ENCODE results near the gene LHCGR.

GRCh38 chr2:48677450-48677849 lies 78.1 kb downstream of the LHCGR start:
- TF ChIP-seq EZH2 (IDR thresholded peaks at IDR 0.05; ENCODE audit: borderline replicate concordance, insufficient read depth, low read length, poor library complexity, severe bottlenecking): no peak
- TF ChIP-seq POLR2AphosphoS5 (IDR thresholded peaks at IDR 0.05): no peak
- no peak for TF ChIP-seq CTCF (IDR thresholded peaks at IDR 0.05; ENCODE audit: poor library complexity, severe bottlenecking)
- TF ChIP-seq MXI1 (conservative IDR thresholded peaks at IDR 0.05; ENCODE audit: poor library complexity, severe bottlenecking): no peak

All from neural cell (in vitro differentiated cells).